Endothelial cell of umbilical vein (primary cell): ENCODE results near the gene SETD3. TPM values are rescaled to one million over a fixed set of nuclear protein-coding genes. Genes with fewer than 3 reads are reported as not detected.

ENCODE experiments used
- BruUV-seq: library from RNA; stranded (reverse); fragments of 400-500 nt; replicated peaks from 2 replicates; lab custom pipeline; 2021; lab: Mats Ljungman, UMichigan
- CTCF ChIA-PET: fragments of 300-600, 350-600 bp; sonication (Branson Sonifier 250); formaldehyde crosslinking; loops from one replicate; lab custom pipeline; 2021; ENCODE audit warnings: antibody characterized with exemption, inconsistent platforms; lab: Charles Lee
- POLR2A ChIA-PET: fragments of 300-600, 350-600 bp; sonication (Branson Sonifier 250); formaldehyde crosslinking; loops from one replicate; lab custom pipeline; 2021; ENCODE audit warnings: antibody characterized with exemption, inconsistent platforms; lab: Charles Lee
- DNase-seq: peaks from one replicate; pipeline ENCODE4 v3.0.0-alpha.2; 2011; ENCODE audit warnings: low read depth, low spot score
- FAIRE-seq: peaks from 2 replicates; lab custom pipeline; 2011; peaks lifted over from hg19 to GRCh38; lab: Jason Lieb, UNC
- H2AFZ ChIP-seq: 2 replicates; pipeline ENCODE4 v1.6.0; 2012; ENCODE audit warnings: low read depth, low read length, control low read depth, inconsistent platforms
- H3K27ac ChIP-seq: 2 replicates; pipeline ENCODE4 v1.5.1; 2011; ENCODE audit warnings: low read depth, mild to moderate bottlenecking, control low read depth, low read length, moderate library complexity; ENCODE audit not compliant: insufficient read depth
- H3K27me3 ChIP-seq, 2 experiments: 2 replicates each; pipeline versions ENCODE4 v1.6.0 to v1.6.1; 2011; ENCODE audit warnings: low read length in 2 of 2, mixed read lengths in 1 of 2; ENCODE audit not compliant: control insufficient read depth in 2 of 2, insufficient read depth in 2 of 2
- H3K36me3 ChIP-seq, 2 experiments: 2 replicates in 1 of 2; 3 replicates in 1 of 2; pipeline ENCODE4 v1.5.1; 2011; ENCODE audit warnings: low read length in 2 of 2, mild to moderate bottlenecking in 1 of 2, moderate library complexity in 1 of 2; ENCODE audit not compliant: control insufficient read depth in 2 of 2, insufficient read depth in 2 of 2; ENCODE audit errors: extremely low read depth in 1 of 2
- H3K4me1 ChIP-seq: 3 replicates; pipeline ENCODE4 v1.5.1; 2011; ENCODE audit warnings: mild to moderate bottlenecking, low read length; ENCODE audit not compliant: control insufficient read depth, insufficient read depth; ENCODE audit errors: extremely low read depth
- H3K4me2 ChIP-seq: 2 replicates; pipeline ENCODE4 v1.6.1; 2011; ENCODE audit warnings: low read length, control low read depth, mixed read lengths; ENCODE audit not compliant: insufficient read depth
- H3K4me3 ChIP-seq, 3 experiments: fragments of 200-600 bp in 1 of 3; sonication (generic), shearing (Covaris generic) in 1 of 3; replicated peaks in 1 of 3; 2 replicates each; pipeline ENCODE4 v1.5.1; 2011 to 2016; ENCODE audit warnings: control low read depth in 3 of 3, low read length in 3 of 3, mild to moderate bottlenecking in 2 of 3, inconsistent platforms in 1 of 3, low read depth in 1 of 3, moderate library complexity in 1 of 3; ENCODE audit not compliant: insufficient read depth in 1 of 3
- H3K79me2 ChIP-seq: 2 replicates; pipeline ENCODE4 v1.6.0; 2012; ENCODE audit warnings: low read length, inconsistent platforms; ENCODE audit not compliant: control insufficient read depth, insufficient read depth
- H3K9ac ChIP-seq: replicated peaks from 2 replicates; pipeline ENCODE3; 2011; ENCODE audit warnings: low read length, control low read depth; ENCODE audit not compliant: insufficient read depth; ENCODE audit errors: extremely low read depth
- H3K9me1 ChIP-seq: replicated peaks from 3 replicates; pipeline ENCODE4 v1.6.0; 2011; ENCODE audit warnings: mild to moderate bottlenecking, low read length; ENCODE audit not compliant: control insufficient read depth, insufficient read depth; ENCODE audit errors: extremely low read depth
- H3K9me3 ChIP-seq: replicated peaks from 2 replicates; pipeline ENCODE4 v1.5.1; 2012; ENCODE audit warnings: low read length, inconsistent platforms; ENCODE audit not compliant: control insufficient read depth, insufficient read depth
- H4K20me1 ChIP-seq: replicated peaks from 2 replicates; pipeline ENCODE3; 2011; ENCODE audit warnings: mild to moderate bottlenecking, low read length; ENCODE audit not compliant: control insufficient read depth, insufficient read depth; ENCODE audit errors: extremely low read depth
- CTCF ChIP-seq, 2 donors: IDR thresholded peaks; 1 replicate in 1 of 2; 2 replicates in 1 of 2; pipeline ENCODE4 v1.5.1; 2011; ENCODE audit warnings: low read length in 2 of 2, mild to moderate bottlenecking in 2 of 2, moderate library complexity in 2 of 2, control low read depth in 1 of 2, inconsistent platforms in 1 of 2, low read depth in 1 of 2; ENCODE audit not compliant: insufficient read depth in 1 of 2; ENCODE audit errors: extremely low read depth in 1 of 2
- FOS ChIP-seq: IDR thresholded peaks from 2 replicates; pipeline ENCODE4 v1.6.1; 2011; ENCODE audit warnings: mild to moderate bottlenecking, low read length, moderate library complexity, borderline replicate concordance; ENCODE audit not compliant: insufficient read depth
- GATA2 ChIP-seq: IDR thresholded peaks from 2 replicates; pipeline ENCODE4 v1.7.0; 2011; ENCODE audit warnings: low read depth, mild to moderate bottlenecking, moderate library complexity, mixed read lengths, low read length; ENCODE audit not compliant: insufficient read length, insufficient read depth
- JUN ChIP-seq: IDR thresholded peaks from 2 replicates; pipeline ENCODE4 v1.6.1; 2011; ENCODE audit warnings: borderline replicate concordance, low read depth; ENCODE audit not compliant: insufficient read length, insufficient read depth
- MYC ChIP-seq: IDR thresholded peaks from one replicate; pipeline ENCODE4 v1.6.1; 2011; ENCODE audit warnings: mild to moderate bottlenecking, low read depth, low read length
- POLR2AphosphoS5 ChIP-seq: IDR thresholded peaks from 2 replicates; pipeline ENCODE4 v1.6.1; 2012; ENCODE audit warnings: low read depth, mild to moderate bottlenecking, control low read depth, low read length, moderate library complexity; ENCODE audit not compliant: insufficient read depth
- dilution Hi-C: fragments of 300-500 bp; cut with MboI; formaldehyde crosslinking; loops from one replicate; pipeline ENCODE4 v1.15.0; 2019; ENCODE audit warnings: low sequenced_read_pairs; ENCODE audit not compliant: extremely low pct_ligation_motif_present
- intact Hi-C: fragments of 100-400 bp; cut with micrococcal nuclease; formaldehyde crosslinking; loops from one replicate; pipeline ENCODE4 v1.10.0; 2022
- polyA plus RNA-seq, 4 experiments: library from polyadenylated mRNA; depleted of rRNA in 3 of 4; stranded (reverse) in 3 of 4; unstranded in 1 of 4; fragments of >200 nt; gene quantifications; 2 replicates each; pipeline versions ENCODE4 v1.2.1 to v1.2.3, GENCODE V29; 2011 to 2012; ENCODE audit warnings: missing spikeins in 1 of 4
- total RNA-seq: library from RNA; stranded (reverse); gene quantifications from 2 replicates; pipeline ENCODE4 v1.2.3, GENCODE V29; 2021

Gene SETD3
- total and polyA plus RNA-seq, 2 donors (not counting 3 experiments of a cell fraction or from before 2014, with no cell fraction given): 18.1 to 53.1 TPM

- no peaks in the 10 kb centered on the region for H3K27me3 ChIP-seq
- TF ChIP-seq CTCF (IDR thresholded peaks at IDR 0.05; ENCODE audit: extremely low read depth in 1 of 2, insufficient read depth in 1 of 2, low read depth in 1 of 2, low read length in 2 of 2): no peak
- H3K36me3 ChIP-seq: peaks cover 0 to 11% of the 10 kb centered on the region in 2 experiments
- no peaks in the 10 kb centered on the region for H4K20me1 ChIP-seq
- no peak overlapping the region for H3K4me3 ChIP-seq
- no peak for FAIRE-seq
- H3K9ac ChIP-seq: no peak overlapping the region
- H3K79me2 ChIP-seq: no peaks in the 10 kb centered on the region
- no peaks in the 10 kb centered on the region for H3K9me3 ChIP-seq
- intact Hi-C loops: no loop called here
- POLR2A ChIA-PET: no interaction called here
- CTCF ChIA-PET: interaction anchor here (0.6 kb wide), 1 partner anchor 88 kb away, joined by 3 read pairs; the partner anchor contains the start of gene CCDC85C
- H3K27ac ChIP-seq: no peak overlapping the region
- H3K4me1 ChIP-seq: no peaks in the 10 kb centered on the region
- H3K4me2 ChIP-seq: no peak overlapping the region
- no peak for DNase-seq
- no peaks in the 10 kb centered on the region for H3K9me1 ChIP-seq
- H2AFZ ChIP-seq: no peak overlapping the region
- dilution Hi-C loops: no loop called here
- BruUV-seq: no TSS peak
These were observed 35.7 kb upstream of the SETD3 start for GRCh38 chr14:99516156-99516870.

- no peaks in the 10 kb centered on the region for H3K9me1 ChIP-seq
- H2AFZ ChIP-seq: no peak overlapping the region
- H3K4me3 ChIP-seq: no peak overlapping the region
- no peak overlapping the region for H3K4me2 ChIP-seq
- H3K79me2 ChIP-seq: no peaks in the 10 kb centered on the region
- dilution Hi-C loops: no loop called here
- DNase-seq (no peak), FAIRE-seq (no peak)
- H3K4me1 ChIP-seq: no peaks in the 10 kb centered on the region
- no peak overlapping the region for H3K27ac ChIP-seq
- no peak overlapping the region for H3K9ac ChIP-seq
- no TSS peak for BruUV-seq
- ChIA-PET CTCF (interaction anchor here (1.3 kb wide), 1 partner anchor 113 kb away, joined by 3 read pairs; no protein-coding TSS in a partner anchor), POLR2A (no interaction called here)
- intact Hi-C loops: no loop called here
- H3K27me3 ChIP-seq: no peaks in the 10 kb centered on the region
- TF ChIP-seq JUN: no peak
- TF ChIP-seq CTCF (IDR thresholded peaks at IDR 0.05; ENCODE audit: extremely low read depth in 1 of 2, insufficient read depth in 1 of 2, low read depth in 1 of 2, low read length in 2 of 2): no peak
- TF ChIP-seq MYC: no peak
- TF ChIP-seq FOS: no peak
- TF ChIP-seq POLR2AphosphoS5: no peak
- no peak for TF ChIP-seq GATA2
- no peaks in the 10 kb centered on the region for H4K20me1 ChIP-seq
- H3K36me3 ChIP-seq: peaks cover 0 to 14% of the 10 kb centered on the region in 2 experiments
- no peaks in the 10 kb centered on the region for H3K9me3 ChIP-seq
These were observed 34.9 kb upstream of the SETD3 start for GRCh38 chr14:99515301-99516155.
